Fibroblast of lung (primary cell): ENCODE measurements around the gene DRG1. TPM values are rescaled to one million over a fixed set of nuclear protein-coding genes. Genes with fewer than 3 reads are reported as not detected.

Source experiments
- DNase-seq, 2 donors: peaks; one replicate each; pipeline versions ENCODE4 v3.0.0 to v3.0.0-alpha.2; 2010; ENCODE audit warnings: low read depth in 2 of 2
- H2AFZ ChIP-seq: 2 replicates; pipeline ENCODE4 v1.5.1; 2012; ENCODE audit warnings: low read length, control low read depth, inconsistent platforms
- H3K27ac ChIP-seq: 2 replicates; pipeline ENCODE4 v1.5.1; 2011; ENCODE audit warnings: low read length, control low read depth; ENCODE audit not compliant: insufficient read depth
- H3K27me3 ChIP-seq: 2 replicates; pipeline ENCODE4 v1.5.1; 2011; ENCODE audit warnings: mild to moderate bottlenecking, low read length; ENCODE audit not compliant: control insufficient read depth, insufficient read depth
- H3K36me3 ChIP-seq: 2 replicates; pipeline ENCODE4 v1.5.1; 2011; ENCODE audit warnings: low read length; ENCODE audit not compliant: control insufficient read depth, insufficient read depth
- H3K4me1 ChIP-seq: 2 replicates; pipeline ENCODE4 v1.5.1; 2011; ENCODE audit warnings: low read length; ENCODE audit not compliant: control insufficient read depth, insufficient read depth; ENCODE audit errors: extremely low read depth
- H3K4me2 ChIP-seq: 2 replicates; pipeline ENCODE4 v1.5.1; 2011; ENCODE audit warnings: low read length, control low read depth; ENCODE audit not compliant: insufficient read depth; ENCODE audit errors: extremely low read depth
- H3K4me3 ChIP-seq, 4 experiments: fragments of 200-600 bp in 1 of 4; sonication (generic) in 1 of 4; replicated peaks in 1 of 4; 2 replicates each; pipeline ENCODE4 v1.5.1; 2011 to 2016; ENCODE audit warnings: low read length in 4 of 4, low read depth in 3 of 4, mild to moderate bottlenecking in 3 of 4, control low read depth in 2 of 4, inconsistent platforms in 1 of 4, mixed read lengths in 1 of 4; ENCODE audit not compliant: insufficient read depth in 1 of 4; ENCODE audit errors: control extremely low read depth in 1 of 4
- H3K79me2 ChIP-seq: 2 replicates; pipeline ENCODE4 v1.5.1; 2012; ENCODE audit warnings: mild to moderate bottlenecking, low read length, inconsistent platforms; ENCODE audit not compliant: control insufficient read depth, insufficient read depth
- H3K9ac ChIP-seq: 2 replicates; pipeline ENCODE4 v1.5.1; 2011; ENCODE audit warnings: mild to moderate bottlenecking, low read length, control low read depth; ENCODE audit not compliant: insufficient read depth
- H3K9me3 ChIP-seq: 2 replicates; pipeline ENCODE4 v1.5.1; 2012; ENCODE audit warnings: low read depth, low read length; ENCODE audit not compliant: control insufficient read depth, insufficient read depth
- H4K20me1 ChIP-seq: 2 replicates; pipeline ENCODE4 v1.5.1; 2011; ENCODE audit warnings: low read length; ENCODE audit not compliant: control insufficient read depth, insufficient read depth; ENCODE audit errors: extremely low read depth
- CTCF ChIP-seq, 2 donors: IDR thresholded peaks in 1 of 2; conservative IDR thresholded peaks in 1 of 2; 1 replicate in 1 of 2; 2 replicates in 1 of 2; pipeline ENCODE4 v1.5.1; 2011 to 2012; ENCODE audit warnings: low read length in 2 of 2, control low read depth in 1 of 2, inconsistent platforms in 1 of 2, low read depth in 1 of 2, mild to moderate bottlenecking in 1 of 2
- EZH2 ChIP-seq: IDR thresholded peaks from 2 replicates; pipeline ENCODE4 v1.5.1; 2012; ENCODE audit warnings: low read length, control low read depth, mild to moderate bottlenecking; ENCODE audit errors: missing control alignments
- polyA plus RNA-seq, 2 donors: library from polyadenylated mRNA; depleted of rRNA in 1 of 2; stranded (reverse) in 1 of 2; unstranded in 1 of 2; fragments of >200 nt; gene quantifications; 2 replicates each; pipeline ENCODE4 v1.2.1, GENCODE V29; 2011 to 2012; ENCODE audit warnings: missing spikeins in 1 of 2
- total RNA-seq: library from RNA; depleted of rRNA; stranded (reverse); fragments of >200 nt; gene quantifications from 2 replicates; pipeline ENCODE4 v1.2.1, GENCODE V29; 2014

DRG1 gene
- total and polyA plus RNA-seq, 2 donors (not counting 1 experiment from before 2014, with no cell fraction given), result 76.4 to 78.8 TPM

DNA sequence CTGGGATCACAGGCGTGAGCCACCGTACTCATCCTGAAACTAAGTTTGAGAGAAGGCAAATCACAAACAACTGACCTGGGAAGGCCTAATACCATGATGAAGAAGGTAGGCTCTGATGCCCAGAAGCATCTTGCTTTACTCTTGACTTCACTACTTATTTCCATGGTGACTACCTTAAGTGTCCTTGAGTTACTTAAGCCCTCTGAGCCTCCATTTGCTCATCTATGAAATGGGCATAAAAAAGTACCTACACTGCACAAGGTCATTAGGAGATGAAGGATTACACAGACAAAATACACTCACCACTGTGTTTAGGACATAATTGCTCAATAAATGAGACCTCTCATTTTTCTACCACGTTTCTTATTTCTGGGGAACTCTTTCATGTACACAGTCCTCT lies 62.3 kb downstream of the DRG1 start:
- TF ChIP-seq EZH2 (no peak), CTCF (conservative IDR thresholded peaks at IDR 0.05 in 1 of 2, IDR thresholded peaks at IDR 0.05 in 1 of 2; ENCODE audit: low read depth in 1 of 2, low read length in 2 of 2) (no peak)
- Histone ChIP-seq H3K27me3 (no peaks in the 10 kb centered on the region), H2AFZ (no peak overlapping the region), H3K4me1 (no peaks in the 10 kb centered on the region), H3K9ac (no peak overlapping the region), H3K4me2 (no peak overlapping the region), H4K20me1 (no peaks in the 10 kb centered on the region), H3K4me3 (no peak overlapping the region), H3K9me3 (no peaks in the 10 kb centered on the region), H3K36me3 (peaks cover 4% of the 10 kb centered on the region), H3K27ac (no peak overlapping the region), H3K79me2 (no peaks in the 10 kb centered on the region)
- DNase-seq, result no peak

- Histone ChIP-seq H3K4me1 (no peaks in the 10 kb centered on the region), H3K9me3 (no peaks in the 10 kb centered on the region), H3K4me2 (no peak overlapping the region), H3K36me3 (peaks cover 6% of the 10 kb centered on the region), H2AFZ (no peak overlapping the region), H3K4me3 (no peak overlapping the region), H3K79me2 (no peaks in the 10 kb centered on the region), H3K27me3 (no peaks in the 10 kb centered on the region), H3K9ac (no peak overlapping the region), H4K20me1 (no peaks in the 10 kb centered on the region), H3K27ac (no peak overlapping the region)
- TF ChIP-seq CTCF (conservative IDR thresholded peaks at IDR 0.05 in 1 of 2, IDR thresholded peaks at IDR 0.05 in 1 of 2; ENCODE audit: low read depth in 1 of 2, low read length in 2 of 2) (no peak), EZH2 (no peak)
- no peak for DNase-seq
Observed at GRCh38 chr22:31465307-31465706, 65.9 kb downstream of the DRG1 start.

DNA sequence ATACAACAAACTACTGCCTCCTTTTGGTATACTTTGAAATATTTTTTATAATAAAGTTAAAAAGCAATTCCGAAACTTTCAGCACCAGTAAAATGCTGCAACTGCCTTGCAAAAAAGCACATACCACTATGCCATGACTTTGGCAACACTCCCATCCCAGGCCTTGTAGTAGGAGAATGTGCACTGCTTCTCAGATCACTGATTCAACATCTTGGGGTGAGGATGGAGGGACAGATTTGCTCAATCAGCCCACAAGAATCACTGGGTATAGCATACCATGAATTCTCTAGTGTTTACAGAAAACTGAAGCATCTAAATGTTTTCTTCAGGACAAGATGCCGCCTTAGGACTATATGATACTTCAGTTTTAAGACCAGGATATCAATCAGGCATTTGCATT lies 75.3 kb downstream of the DRG1 start:
- TF ChIP-seq CTCF (conservative IDR thresholded peaks at IDR 0.05 in 1 of 2, IDR thresholded peaks at IDR 0.05 in 1 of 2; ENCODE audit: low read depth in 1 of 2, low read length in 2 of 2), result no peak
- TF ChIP-seq EZH2, result no peak
- Histone ChIP-seq H3K9me3 (no peaks in the 10 kb centered on the region), H3K27me3 (no peaks in the 10 kb centered on the region), H3K36me3 (no peaks in the 10 kb centered on the region), H3K4me1 (no peaks in the 10 kb centered on the region), H3K27ac (no peak overlapping the region), H3K9ac (no peak overlapping the region), H3K79me2 (peaks cover 10% of the 10 kb centered on the region), H4K20me1 (no peaks in the 10 kb centered on the region), H2AFZ (no peak overlapping the region), H3K4me3 (no peak overlapping the region), H3K4me2 (no peak overlapping the region)
- peak; percentile 69 to 73 for DNase-seq
